GM12875 (cell line): ENCODE data around the gene PPP4R2.

Experiments
- H3K4me3 ChIP-seq: one replicate; pipeline ENCODE4 v1.5.1; 2011; ENCODE audit warnings: low read depth, low read length, control low read depth
- CTCF ChIP-seq: IDR thresholded peaks from 2 replicates; pipeline ENCODE4 v1.5.1; 2011; ENCODE audit warnings: low read depth, mild to moderate bottlenecking, control low read depth, inconsistent platforms, low read length, moderate library complexity, borderline replicate concordance; ENCODE audit not compliant: insufficient read depth

Gene PPP4R2

GRCh38 chr3:73007992-73008712 is 11.5 kb downstream of the PPP4R2 start:
- no peak overlapping the region for H3K4me3 ChIP-seq
- no peak for TF ChIP-seq CTCF

GRCh38 chr3:73009008-73009407 is 12.4 kb downstream of the PPP4R2 start:
- no peak overlapping the region for H3K4me3 ChIP-seq
- no peak for TF ChIP-seq CTCF

GRCh38 chr3:73009750-73010149 is 13.1 kb downstream of the PPP4R2 start:
- no peak overlapping the region for H3K4me3 ChIP-seq
- TF ChIP-seq CTCF = no peak

- H3K4me3 ChIP-seq = no peak overlapping the region
- no peak for TF ChIP-seq CTCF
These were observed 13.5 kb downstream of the PPP4R2 start for GRCh38 chr3:73010158-73010557.

- no peak overlapping the region for H3K4me3 ChIP-seq
- no peak for TF ChIP-seq CTCF
These were observed 21.7 kb downstream of the PPP4R2 start for GRCh38 chr3:73018298-73018697.

- H3K4me3 ChIP-seq = no peak overlapping the region
- no peak for TF ChIP-seq CTCF
These were observed 22.3 kb downstream of the PPP4R2 start for GRCh38 chr3:73018790-73019441.

GRCh38 chr3:73021301-73021835 is 24.8 kb downstream of the PPP4R2 start:
- no peak for TF ChIP-seq CTCF
- H3K4me3 ChIP-seq = no peak overlapping the region
